Nephron (organoid): ENCODE measurements around the gene USB1.

Source experiments
- H3K27ac Mint-ChIP-seq, 3 experiments: 2 replicates each; pipeline ENCODE4 v1.8.0; 2020; ENCODE audit warnings: mixed read lengths in 3 of 3, mild to moderate bottlenecking in 2 of 3, moderate library complexity in 1 of 3
- H3K27me3 Mint-ChIP-seq: 2 replicates; pipeline ENCODE4 v1.8.0; 2021; ENCODE audit warnings: low read depth, mild to moderate bottlenecking, moderate library complexity, mixed read lengths
- H3K36me3 Mint-ChIP-seq: 2 replicates; pipeline ENCODE4 v1.8.0; 2020; ENCODE audit warnings: low read depth, mixed read lengths
- H3K4me1 Mint-ChIP-seq: 2 replicates; pipeline ENCODE4 v1.8.0; 2020; ENCODE audit warnings: mixed read lengths
- H3K4me3 Mint-ChIP-seq, 3 experiments: 2 replicates each; pipeline ENCODE4 v1.8.0; 2020; ENCODE audit warnings: mild to moderate bottlenecking in 3 of 3, mixed read lengths in 3 of 3, moderate library complexity in 2 of 3
- H3K9me3 Mint-ChIP-seq: 2 replicates; pipeline ENCODE4 v1.8.0; 2020; ENCODE audit warnings: mixed read lengths
- CTCF ChIP-seq, 3 experiments: fragments of 200-600 bp; sonication (generic); IDR thresholded peaks; one replicate each; pipeline ENCODE4 v1.5.0; 2021; ENCODE audit warnings: antibody characterized with exemption in 3 of 3; ENCODE audit not compliant: unreplicated experiment in 3 of 3

Gene USB1

GRCh38 chr16:58031016-58031800 lies 30.0 kb downstream of the USB1 start:
- peaks cover 27% of the 10 kb centered on the region for H3K4me1 Mint-ChIP-seq
- H3K9me3 Mint-ChIP-seq = no peaks in the 10 kb centered on the region
- H3K36me3 Mint-ChIP-seq = no peaks in the 10 kb centered on the region
- H3K27ac Mint-ChIP-seq = no peak overlapping the region
- H3K4me3 Mint-ChIP-seq = no peak overlapping the region
- TF ChIP-seq CTCF (IDR thresholded peaks at IDR 0.05; ENCODE audit: unreplicated experiment in 3 of 3) = no peak
- H3K27me3 Mint-ChIP-seq = peaks cover 9% of the 10 kb centered on the region

GRCh38 chr16:58032710-58033293 lies 31.6 kb downstream of the USB1 start:
- Mint-ChIP-seq H3K4me1 (peaks cover 27% of the 10 kb centered on the region), H3K9me3 (no peaks in the 10 kb centered on the region), H3K36me3 (no peaks in the 10 kb centered on the region), H3K27ac (peak overlapping the region in 1 of 3 experiments; percentile 76), H3K4me3 (no peak overlapping the region), H3K27me3 (peaks cover 15% of the 10 kb centered on the region)
- TF ChIP-seq CTCF (IDR thresholded peaks at IDR 0.05; ENCODE audit: unreplicated experiment in 3 of 3) = no peak

GRCh38 chr16:58034128-58034685 lies 33.0 kb downstream of the USB1 start:
- Mint-ChIP-seq H3K4me3 (no peak overlapping the region), H3K36me3 (no peaks in the 10 kb centered on the region), H3K4me1 (peaks cover 17% of the 10 kb centered on the region), H3K9me3 (no peaks in the 10 kb centered on the region), H3K27me3 (peaks cover 10% of the 10 kb centered on the region), H3K27ac (peak overlapping the region in 1 of 3 experiments; percentile 43)
- no peak for TF ChIP-seq CTCF (IDR thresholded peaks at IDR 0.05; ENCODE audit: unreplicated experiment in 3 of 3)

GRCh38 chr16:58034774-58035173 lies 33.6 kb downstream of the USB1 start:
- no peaks in the 10 kb centered on the region for H3K9me3 Mint-ChIP-seq
- no peak overlapping the region for H3K4me3 Mint-ChIP-seq
- H3K4me1 Mint-ChIP-seq = peaks cover 12% of the 10 kb centered on the region
- H3K36me3 Mint-ChIP-seq = peaks cover 4% of the 10 kb centered on the region
- H3K27me3 Mint-ChIP-seq = peaks cover 7% of the 10 kb centered on the region
- TF ChIP-seq CTCF (IDR thresholded peaks at IDR 0.05; ENCODE audit: unreplicated experiment in 3 of 3) = no peak
- no peak overlapping the region for H3K27ac Mint-ChIP-seq

GRCh38 chr16:58035356-58036170 lies 34.4 kb downstream of the USB1 start:
- H3K4me3 Mint-ChIP-seq = no peak overlapping the region
- peaks cover 4% of the 10 kb centered on the region for H3K36me3 Mint-ChIP-seq
- no peaks in the 10 kb centered on the region for H3K9me3 Mint-ChIP-seq
- peaks cover 7% of the 10 kb centered on the region for H3K27me3 Mint-ChIP-seq
- no peak overlapping the region for H3K27ac Mint-ChIP-seq
- peaks cover 8% of the 10 kb centered on the region for H3K4me1 Mint-ChIP-seq
- no peak for TF ChIP-seq CTCF (IDR thresholded peaks at IDR 0.05; ENCODE audit: unreplicated experiment in 3 of 3)
